ENCODE measurements around the gene GNAZ.

DNA sequence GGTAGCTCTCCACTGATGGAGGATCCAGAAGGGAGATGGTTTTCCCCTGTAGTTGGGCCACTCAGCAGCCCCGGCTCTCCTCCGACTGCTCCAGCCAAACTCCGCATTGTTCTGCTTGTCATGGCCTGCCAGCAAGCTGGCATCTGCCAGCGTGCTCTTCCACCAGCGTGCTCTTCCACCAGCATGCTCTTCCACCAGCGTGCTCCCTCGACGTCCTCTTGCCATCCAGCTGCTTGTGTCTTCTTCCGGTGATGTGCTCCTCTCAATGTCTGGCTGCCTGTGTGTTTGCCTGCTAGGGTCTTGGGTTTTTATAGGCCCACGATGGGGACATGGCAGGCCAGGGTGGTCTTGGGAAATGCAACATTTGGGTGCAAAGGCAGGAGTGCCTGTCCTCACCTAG is 43.5 kb upstream of the GNAZ start:
- TF ChIP-seq TAF1 (IDR thresholded peaks at IDR 0.05; ENCODE audit: low read depth, low read length) = no peak
- no peak for TF ChIP-seq POLR2A (IDR thresholded peaks at IDR 0.05; ENCODE audit: low read depth, low read length)

Measured in GM12891 (cell line).